Hepatocyte (in vitro differentiated cells): Measurements from ENCODE around the gene ADCK2. TPM values are rescaled to one million over a fixed set of nuclear protein-coding genes. Genes with fewer than 3 reads are reported as not detected.

Source experiments
- DNase-seq: peaks from one replicate; pipeline ENCODE4 v3.0.0-alpha.2; 2016; ENCODE audit warnings: low spot score
- H2AFZ ChIP-seq: fragments of 200-600 bp; sonication (generic); 2 replicates; pipeline ENCODE4 v1.6.0; 2016; ENCODE audit warnings: antibody characterized with exemption, mild to moderate bottlenecking
- H3K27ac ChIP-seq: fragments of 200-600 bp; sonication (generic); 2 replicates; pipeline ENCODE4 v1.5.1; 2016; ENCODE audit warnings: mild to moderate bottlenecking
- H3K27me3 ChIP-seq: fragments of 200-600 bp; sonication (generic); 2 replicates; pipeline ENCODE4 v1.6.1; 2016
- H3K36me3 ChIP-seq: fragments of 200-600 bp; sonication (generic); replicated peaks from 2 replicates; pipeline ENCODE4 v1.5.1; 2016; ENCODE audit warnings: low read depth; ENCODE audit not compliant: insufficient read depth
- H3K4me1 ChIP-seq: fragments of 200-600 bp; sonication (generic); 2 replicates; pipeline ENCODE4 v1.5.1; 2016; ENCODE audit warnings: mild to moderate bottlenecking, moderate library complexity; ENCODE audit not compliant: insufficient read depth
- H3K4me2 ChIP-seq: fragments of 200-600 bp; sonication (generic); 2 replicates; pipeline ENCODE4 v1.6.0; 2016
- H3K4me3 ChIP-seq: fragments of 200-600 bp; sonication (generic); 2 replicates; pipeline ENCODE4 v1.5.1; 2016; ENCODE audit warnings: mild to moderate bottlenecking
- H3K79me2 ChIP-seq: fragments of 200-600 bp; sonication (generic); 2 replicates; pipeline ENCODE4 v1.6.0; 2017; ENCODE audit warnings: mild to moderate bottlenecking
- H3K9me2 ChIP-seq: fragments of 200-600 bp; sonication (generic); replicated peaks from 2 replicates; pipeline ENCODE4 v1.6.0; 2017; ENCODE audit warnings: mild to moderate bottlenecking; ENCODE audit not compliant: insufficient read depth
- H3K9me3 ChIP-seq: fragments of 200-600 bp; sonication (generic); 2 replicates; pipeline ENCODE4 v1.5.1; 2016; ENCODE audit warnings: low read depth, mild to moderate bottlenecking
- H4K20me1 ChIP-seq: fragments of 200-600 bp; sonication (generic); 2 replicates; pipeline ENCODE4 v1.6.0; 2016; ENCODE audit warnings: mild to moderate bottlenecking; ENCODE audit not compliant: insufficient read depth, poor library complexity, severe bottlenecking
- CTCF ChIP-seq: fragments of 200-600 bp; sonication (generic); IDR thresholded peaks from 2 replicates; pipeline ENCODE4 v1.5.1; 2016; ENCODE audit warnings: antibody characterized with exemption, mild to moderate bottlenecking; ENCODE audit not compliant: poor library complexity
- EZH2 ChIP-seq: fragments of 200-600 bp; sonication (generic); IDR thresholded peaks from 2 replicates; pipeline ENCODE4 v1.6.1; 2016; ENCODE audit warnings: antibody characterized with exemption, mild to moderate bottlenecking, borderline replicate concordance
- EZH2phosphoT487 ChIP-seq: fragments of 200-600 bp; sonication (generic); IDR thresholded peaks from one replicate; pipeline ENCODE4 v1.6.1; 2018; ENCODE audit warnings: antibody characterized with exemption, mild to moderate bottlenecking, low read depth, moderate library complexity; ENCODE audit not compliant: unreplicated experiment, severe bottlenecking
- WGBS: methylation state at CpG from one replicate; pipeline ENCODE4 v1.1.6; 2016; ENCODE audit warnings: low lambda C conversion rate; ENCODE audit errors: missing lambda C conversion rate; 5-methylcytosine and 5-hydroxymethylcytosine counted together
- polyA plus RNA-seq: library from polyadenylated mRNA; unstranded; fragments of >200 nt; fragmentation: Nextera tagmentation; extraction: Ambion mirVana; gene quantifications from 2 replicates; pipeline ENCODE4 v1.2.1, GENCODE V29; 2016
- total RNA-seq: library from RNA; depleted of rRNA; stranded (reverse); fragments of >200 nt; gene quantifications from 2 replicates; pipeline ENCODE4 v1.2.3, GENCODE V29; 2014

ADCK2 gene
- total and polyA plus RNA-seq, 2 experiments from 2014 or later = 22.4 to 24.2 TPM

GRCh38 chr7:140655511-140656408, 17.0 kb upstream of the ADCK2 start:
- Histone ChIP-seq H3K4me1 (no peaks in the 10 kb centered on the region), H3K36me3 (no peaks in the 10 kb centered on the region), H3K27ac (peak overlapping the region; percentile 13), H3K79me2 (no peaks in the 10 kb centered on the region), H3K27me3 (no peaks in the 10 kb centered on the region), H3K9me3 (no peaks in the 10 kb centered on the region), H3K9me2 (no peaks in the 10 kb centered on the region), H2AFZ (no peak overlapping the region), H4K20me1 (no peaks in the 10 kb centered on the region), H3K4me3 (no peak overlapping the region), H3K4me2 (peak overlapping the region; percentile 73)
- no peak for DNase-seq
- TF ChIP-seq EZH2 = no peak
- no peak for TF ChIP-seq CTCF
- no peak for TF ChIP-seq EZH2phosphoT487
- 96% methylated on average over 16 of the region's 16 CpGs for WGBS

GRCh38 chr7:140656548-140657515, 15.9 kb upstream of the ADCK2 start:
- Histone ChIP-seq H2AFZ (peak overlapping the region; percentile 51), H3K9me2 (no peaks in the 10 kb centered on the region), H3K9me3 (no peaks in the 10 kb centered on the region), H3K4me3 (no peak overlapping the region), H3K27ac (peak overlapping the region; percentile 15), H3K4me2 (peak overlapping the region; percentile 73), H4K20me1 (no peaks in the 10 kb centered on the region), H3K4me1 (no peaks in the 10 kb centered on the region), H3K79me2 (no peaks in the 10 kb centered on the region), H3K36me3 (no peaks in the 10 kb centered on the region), H3K27me3 (no peaks in the 10 kb centered on the region)
- DNase-seq = peak; percentile 75
- WGBS = 68% methylated on average over 11 of the region's 11 CpGs
- TF ChIP-seq CTCF (no peak), EZH2phosphoT487 (no peak), EZH2 (no peak)

GRCh38 chr7:140657891-140658290, 14.9 kb upstream of the ADCK2 start:
- Histone ChIP-seq H3K79me2 (no peaks in the 10 kb centered on the region), H3K4me3 (no peak overlapping the region), H3K9me2 (no peaks in the 10 kb centered on the region), H2AFZ (no peak overlapping the region), H3K27ac (no peak overlapping the region), H3K36me3 (no peaks in the 10 kb centered on the region), H3K9me3 (no peaks in the 10 kb centered on the region), H3K4me1 (no peaks in the 10 kb centered on the region), H3K4me2 (no peak overlapping the region), H3K27me3 (no peaks in the 10 kb centered on the region), H4K20me1 (no peaks in the 10 kb centered on the region)
- WGBS = 91% methylated on average over 9 of the region's 9 CpGs
- TF ChIP-seq CTCF (no peak), EZH2phosphoT487 (no peak), EZH2 (no peak)
- no peak for DNase-seq
